Activated T-cell treated with anti-CD3 and anti-CD28 coated beads for 4 hours (primary cell): ENCODE measurements around the gene NDUFB4.
A peak's percentile ranks its signal among the peaks of the same experiment; 100 is the strongest.

ENCODE experiments used
- DNase-seq: peaks from one replicate; pipeline ENCODE4 v3.0.0-alpha.2; 2020

Gene NDUFB4

GRCh38 chr3:120596116-120596852 lies at the start of gene NDUFB4:
NDUFB4 (plus strand) TSS chr3:120596336; CDS start chr3:120596360, 24 bp downstream.
- DNase-seq, result peak; percentile 90

GRCh38 chr3:120550546-120550945 lies 45.6 kb upstream of the NDUFB4 start:
- DNase-seq, result no peak

GRCh38 chr3:120552184-120553172 lies 43.7 kb upstream of the NDUFB4 start:
- DNase-seq, result no peak

GRCh38 chr3:120554812-120555606 lies 41.1 kb upstream of the NDUFB4 start:
- DNase-seq, result no peak

GRCh38 chr3:120555657-120556509 lies 40.3 kb upstream of the NDUFB4 start:
- DNase-seq, result no peak

- DNase-seq, result no peak
These were observed 39.0 kb upstream of the NDUFB4 start for GRCh38 chr3:120557115-120557514.

GRCh38 chr3:120558771-120559241 lies 37.3 kb upstream of the NDUFB4 start:
- peak; percentile 78 for DNase-seq

GRCh38 chr3:120559242-120560061 lies 36.7 kb upstream of the NDUFB4 start:
- DNase-seq, result no peak

- DNase-seq, result no peak
These were observed 35.6 kb upstream of the NDUFB4 start for GRCh38 chr3:120560304-120561250.

GRCh38 chr3:120561251-120562045 lies 34.7 kb upstream of the NDUFB4 start:
- peak; percentile 65 for DNase-seq

GRCh38 chr3:120563356-120564022 lies 32.6 kb upstream of the NDUFB4 start:
- no peak for DNase-seq

- no peak for DNase-seq
These were observed 29.7 kb upstream of the NDUFB4 start for GRCh38 chr3:120566243-120566975.

GRCh38 chr3:120567370-120568201 lies 28.6 kb upstream of the NDUFB4 start:
- no peak for DNase-seq

GRCh38 chr3:120568202-120568531 lies 28.0 kb upstream of the NDUFB4 start:
- DNase-seq, result no peak

GRCh38 chr3:120568598-120568997 lies 27.5 kb upstream of the NDUFB4 start:
- DNase-seq, result no peak

- no peak for DNase-seq
These were observed 26.7 kb upstream of the NDUFB4 start for GRCh38 chr3:120569222-120570057.
